Astrocyte (in vitro differentiated cells and primary cell): Measurements from ENCODE around the gene SLC4A7. TPM values are rescaled to one million over a fixed set of nuclear protein-coding genes. Genes with fewer than 3 reads are reported as not detected.
A peak's percentile ranks its signal among the peaks of the same experiment; 100 is the strongest.

ENCODE experiments used
- DNase-seq: peaks from one replicate; pipeline ENCODE4 v3.0.0-alpha.2; 2010; ENCODE audit warnings: low read depth
- FAIRE-seq: peaks from 2 replicates; lab custom pipeline; 2011; peaks lifted over from hg19 to GRCh38; lab: Jason Lieb, UNC
- H2AFZ ChIP-seq: 2 replicates; pipeline ENCODE4 v1.6.0; 2012; ENCODE audit warnings: low read depth, low read length, inconsistent platforms
- H3K27ac ChIP-seq: 2 replicates; pipeline ENCODE4 v1.5.1; 2011; ENCODE audit warnings: low read depth, low read length, inconsistent platforms
- H3K27me3 ChIP-seq: 2 replicates; pipeline ENCODE4 v1.6.0; 2011; ENCODE audit warnings: low read length, inconsistent platforms; ENCODE audit not compliant: insufficient read depth
- H3K36me3 ChIP-seq: 2 replicates; pipeline ENCODE4 v1.5.1; 2011; ENCODE audit warnings: low read length, inconsistent platforms; ENCODE audit not compliant: insufficient read depth
- H3K4me1 ChIP-seq: 2 replicates; pipeline ENCODE4 v1.5.1; 2011; ENCODE audit warnings: low read length, inconsistent platforms; ENCODE audit not compliant: insufficient read depth
- H3K4me2 ChIP-seq: 2 replicates; pipeline ENCODE4 v1.6.0; 2012; ENCODE audit warnings: low read length, inconsistent platforms
- H3K4me3 ChIP-seq: 2 replicates; pipeline ENCODE4 v1.5.1; 2011; ENCODE audit warnings: low read depth, mild to moderate bottlenecking, low read length, inconsistent platforms; ENCODE audit not compliant: insufficient read depth
- H3K79me2 ChIP-seq: 2 replicates; pipeline ENCODE4 v1.6.0; 2012; ENCODE audit warnings: mild to moderate bottlenecking, low read length, inconsistent platforms; ENCODE audit not compliant: insufficient read depth
- H3K9ac ChIP-seq: 2 replicates; pipeline ENCODE4 v1.6.0; 2012; ENCODE audit warnings: mild to moderate bottlenecking, low read length, inconsistent platforms
- H3K9me3 ChIP-seq: 2 replicates; pipeline ENCODE4 v1.5.1; 2012; ENCODE audit warnings: low read depth, mild to moderate bottlenecking, low read length, inconsistent platforms; ENCODE audit not compliant: insufficient read depth
- H4K20me1 ChIP-seq: 2 replicates; pipeline ENCODE4 v1.6.0; 2012; ENCODE audit warnings: low read length, inconsistent platforms; ENCODE audit not compliant: insufficient read depth
- H3K27ac Mint-ChIP-seq: one replicate; pipeline ENCODE4 v1.8.0; 2021; ENCODE audit warnings: mild to moderate bottlenecking, mixed read lengths; ENCODE audit not compliant: unreplicated experiment
- H3K27me3 Mint-ChIP-seq: one replicate; pipeline ENCODE4 v1.8.0; 2021; ENCODE audit warnings: low read depth, mixed read lengths; ENCODE audit not compliant: unreplicated experiment
- H3K36me3 Mint-ChIP-seq: one replicate; pipeline ENCODE4 v1.8.0; 2021; ENCODE audit warnings: low read depth, mixed read lengths; ENCODE audit not compliant: unreplicated experiment
- H3K4me1 Mint-ChIP-seq: one replicate; pipeline ENCODE4 v1.8.0; 2021; ENCODE audit warnings: low read depth, mixed read lengths; ENCODE audit not compliant: unreplicated experiment
- H3K4me3 Mint-ChIP-seq: one replicate; pipeline ENCODE4 v1.8.0; 2021; ENCODE audit warnings: mild to moderate bottlenecking, moderate library complexity, mixed read lengths; ENCODE audit not compliant: unreplicated experiment
- H3K9me3 Mint-ChIP-seq: one replicate; pipeline ENCODE4 v1.8.0; 2021; ENCODE audit warnings: mild to moderate bottlenecking, mixed read lengths; ENCODE audit not compliant: unreplicated experiment
- EZH2 ChIP-seq: IDR thresholded peaks from 2 replicates; pipeline ENCODE4 v1.6.1; 2012; ENCODE audit warnings: mild to moderate bottlenecking, low read length, inconsistent platforms; ENCODE audit not compliant: insufficient read depth
- total RNA-seq: library from RNA; stranded (reverse); gene quantifications from 2 replicates; pipeline ENCODE4 v1.2.1, GENCODE V29; 2021
- TF ChIP-seq, protein P1 (sequence below): IDR thresholded peaks from 2 replicates; pipeline ENCODE4 v1.5.1; 2011; ENCODE audit warnings: low read depth, mild to moderate bottlenecking, inconsistent platforms, low read length, moderate library complexity; ENCODE audit not compliant: insufficient read depth

SLC4A7 gene
- total RNA-seq, 1 donor from 2014 or later: 68.7 TPM

GRCh38 chr3:27507111-27507510, 22.9 kb upstream of the SLC4A7 start:
- Histone ChIP-seq H3K27ac (no peak overlapping the region), H2AFZ (no peak overlapping the region), H3K4me2 (no peak overlapping the region), H3K9me3 (no peaks in the 10 kb centered on the region), H3K4me1 (peaks cover 10% of the 10 kb centered on the region), H3K36me3 (no peaks in the 10 kb centered on the region), H3K79me2 (no peaks in the 10 kb centered on the region), H3K9ac (no peak overlapping the region), H4K20me1 (no peaks in the 10 kb centered on the region), H3K27me3 (no peaks in the 10 kb centered on the region), H3K4me3 (no peak overlapping the region)
- Mint-ChIP-seq H3K27me3 (no peaks in the 10 kb centered on the region), H3K27ac (no peak overlapping the region), H3K4me1 (peaks cover 13% of the 10 kb centered on the region), H3K36me3 (no peaks in the 10 kb centered on the region), H3K4me3 (no peak overlapping the region), H3K9me3 (no peaks in the 10 kb centered on the region)
- no peak for FAIRE-seq
- DNase-seq: no peak
- no peak for TF ChIP-seq EZH2
- TF ChIP-seq, protein P1, sequence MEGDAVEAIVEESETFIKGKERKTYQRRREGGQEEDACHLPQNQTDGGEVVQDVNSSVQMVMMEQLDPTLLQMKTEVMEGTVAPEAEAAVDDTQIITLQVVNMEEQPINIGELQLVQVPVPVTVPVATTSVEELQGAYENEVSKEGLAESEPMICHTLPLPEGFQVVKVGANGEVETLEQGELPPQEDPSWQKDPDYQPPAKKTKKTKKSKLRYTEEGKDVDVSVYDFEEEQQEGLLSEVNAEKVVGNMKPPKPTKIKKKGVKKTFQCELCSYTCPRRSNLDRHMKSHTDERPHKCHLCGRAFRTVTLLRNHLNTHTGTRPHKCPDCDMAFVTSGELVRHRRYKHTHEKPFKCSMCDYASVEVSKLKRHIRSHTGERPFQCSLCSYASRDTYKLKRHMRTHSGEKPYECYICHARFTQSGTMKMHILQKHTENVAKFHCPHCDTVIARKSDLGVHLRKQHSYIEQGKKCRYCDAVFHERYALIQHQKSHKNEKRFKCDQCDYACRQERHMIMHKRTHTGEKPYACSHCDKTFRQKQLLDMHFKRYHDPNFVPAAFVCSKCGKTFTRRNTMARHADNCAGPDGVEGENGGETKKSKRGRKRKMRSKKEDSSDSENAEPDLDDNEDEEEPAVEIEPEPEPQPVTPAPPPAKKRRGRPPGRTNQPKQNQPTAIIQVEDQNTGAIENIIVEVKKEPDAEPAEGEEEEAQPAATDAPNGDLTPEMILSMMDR: no peak

GRCh38 chr3:27504749-27505148, 20.6 kb upstream of the SLC4A7 start:
- no peaks in the 10 kb centered on the region for H3K36me3 ChIP-seq
- Mint-ChIP-seq H3K4me3 (no peak overlapping the region), H3K9me3 (no peaks in the 10 kb centered on the region), H3K27ac (no peak overlapping the region), H3K36me3 (no peaks in the 10 kb centered on the region), H3K27me3 (no peaks in the 10 kb centered on the region), H3K4me1 (peaks cover 5% of the 10 kb centered on the region)
- peak overlapping the region; percentile 9 for H3K4me2 ChIP-seq
- H3K9ac ChIP-seq: no peak overlapping the region
- DNase-seq (peak; percentile 40), FAIRE-seq (no peak)
- peaks cover 7% of the 10 kb centered on the region for H3K4me1 ChIP-seq
- TF ChIP-seq, protein P1: no peak
- no peak for TF ChIP-seq EZH2
- no peaks in the 10 kb centered on the region for H3K27me3 ChIP-seq
- H3K9me3 ChIP-seq: no peaks in the 10 kb centered on the region
- H3K79me2 ChIP-seq: no peaks in the 10 kb centered on the region
- H4K20me1 ChIP-seq: no peaks in the 10 kb centered on the region
- no peak overlapping the region for H3K4me3 ChIP-seq
- H3K27ac ChIP-seq: no peak overlapping the region
- peak overlapping the region; percentile 12 for H2AFZ ChIP-seq

- no peaks in the 10 kb centered on the region for H3K9me3 ChIP-seq
- H3K27me3 ChIP-seq: no peaks in the 10 kb centered on the region
- Mint-ChIP-seq H3K4me3 (no peak overlapping the region), H3K27me3 (no peaks in the 10 kb centered on the region), H3K36me3 (no peaks in the 10 kb centered on the region), H3K9me3 (no peaks in the 10 kb centered on the region), H3K4me1 (peaks cover 5% of the 10 kb centered on the region), H3K27ac (no peak overlapping the region)
- no peak overlapping the region for H3K4me3 ChIP-seq
- peak overlapping the region; percentile 1 for H3K27ac ChIP-seq
- H3K79me2 ChIP-seq: no peaks in the 10 kb centered on the region
- TF ChIP-seq, protein P1: no peak
- TF ChIP-seq EZH2: no peak
- no peaks in the 10 kb centered on the region for H3K36me3 ChIP-seq
- no peak overlapping the region for H3K4me2 ChIP-seq
- no peak overlapping the region for H2AFZ ChIP-seq
- H3K4me1 ChIP-seq: peaks cover 7% of the 10 kb centered on the region
- DNase-seq (peak; percentile 88), FAIRE-seq (peak; percentile 81)
- H4K20me1 ChIP-seq: no peaks in the 10 kb centered on the region
- no peak overlapping the region for H3K9ac ChIP-seq
Observed at GRCh38 chr3:27503526-27503925, 19.3 kb upstream of the SLC4A7 start.
